SU-DHL-6 (cell line): ENCODE results near the gene HYDIN.
"Not testable (repeated sequence)": the region's sequence is repeated elsewhere in the genome, so short reads cannot be mapped to it uniquely, and the experiment has no call there.

Source experiments
- CTCF ChIP-seq: fragments of 200-600 bp; sonication (generic); IDR thresholded peaks from one replicate; pipeline ENCODE4 v1.5.1; 2017; ENCODE audit warnings: antibody characterized with exemption, mild to moderate bottlenecking, low read length, moderate library complexity; ENCODE audit not compliant: insufficient read depth, poor library complexity, severe bottlenecking
- EZH2phosphoT487 ChIP-seq: fragments of 200-600 bp; sonication (generic), shearing (Covaris generic); conservative IDR thresholded peaks from 2 replicates; pipeline ENCODE4 v1.6.1; 2018; ENCODE audit warnings: mild to moderate bottlenecking, antibody characterized with exemption, low read length, moderate library complexity, mixed read lengths

- TF ChIP-seq CTCF, EZH2phosphoT487: not testable (repeated sequence)
Measured at GRCh38 chr16:70954922-70955321, 275.6 kb downstream of the HYDIN start.
